ENCODE measurements around the gene OCLN. TPM values are rescaled to one million over a fixed set of nuclear protein-coding genes. Genes with fewer than 3 reads are reported as not detected.

The OCLN gene, protein sequence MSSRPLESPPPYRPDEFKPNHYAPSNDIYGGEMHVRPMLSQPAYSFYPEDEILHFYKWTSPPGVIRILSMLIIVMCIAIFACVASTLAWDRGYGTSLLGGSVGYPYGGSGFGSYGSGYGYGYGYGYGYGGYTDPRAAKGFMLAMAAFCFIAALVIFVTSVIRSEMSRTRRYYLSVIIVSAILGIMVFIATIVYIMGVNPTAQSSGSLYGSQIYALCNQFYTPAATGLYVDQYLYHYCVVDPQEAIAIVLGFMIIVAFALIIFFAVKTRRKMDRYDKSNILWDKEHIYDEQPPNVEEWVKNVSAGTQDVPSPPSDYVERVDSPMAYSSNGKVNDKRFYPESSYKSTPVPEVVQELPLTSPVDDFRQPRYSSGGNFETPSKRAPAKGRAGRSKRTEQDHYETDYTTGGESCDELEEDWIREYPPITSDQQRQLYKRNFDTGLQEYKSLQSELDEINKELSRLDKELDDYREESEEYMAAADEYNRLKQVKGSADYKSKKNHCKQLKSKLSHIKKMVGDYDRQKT
- total RNA-seq, result 1.1 and 1.3 TPM in 2 replicates

DNA sequence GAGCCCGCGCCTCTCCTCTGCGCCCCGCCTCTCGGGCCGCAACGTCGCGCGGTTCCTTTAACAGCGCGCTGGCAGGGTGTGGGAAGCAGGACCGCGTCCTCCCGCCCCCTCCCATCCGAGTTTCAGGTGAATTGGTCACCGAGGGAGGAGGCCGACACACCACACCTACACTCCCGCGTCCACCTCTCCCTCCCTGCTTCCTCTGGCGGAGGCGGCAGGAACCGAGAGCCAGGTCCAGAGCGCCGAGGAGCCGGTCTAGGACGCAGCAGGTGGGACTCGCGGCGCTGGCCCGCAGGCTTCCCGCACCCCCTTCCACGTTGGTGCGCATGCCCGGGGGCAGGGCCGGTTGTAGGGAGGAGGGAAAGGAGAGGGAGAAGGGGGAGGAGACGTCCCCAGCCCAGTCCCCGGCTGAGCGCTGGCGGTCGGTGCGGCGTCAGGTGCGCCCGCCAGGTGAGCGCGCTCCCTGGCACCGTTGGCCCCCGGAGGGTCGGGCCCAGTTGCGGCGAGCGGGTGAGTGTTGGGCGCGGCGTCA is at the start of gene OCLN:
Gene OCLN (plus strand): TSS at position 400 of the 532 bp plus-strand sequence. CDS start 11,455 bp downstream, outside the sequence.

DNA sequence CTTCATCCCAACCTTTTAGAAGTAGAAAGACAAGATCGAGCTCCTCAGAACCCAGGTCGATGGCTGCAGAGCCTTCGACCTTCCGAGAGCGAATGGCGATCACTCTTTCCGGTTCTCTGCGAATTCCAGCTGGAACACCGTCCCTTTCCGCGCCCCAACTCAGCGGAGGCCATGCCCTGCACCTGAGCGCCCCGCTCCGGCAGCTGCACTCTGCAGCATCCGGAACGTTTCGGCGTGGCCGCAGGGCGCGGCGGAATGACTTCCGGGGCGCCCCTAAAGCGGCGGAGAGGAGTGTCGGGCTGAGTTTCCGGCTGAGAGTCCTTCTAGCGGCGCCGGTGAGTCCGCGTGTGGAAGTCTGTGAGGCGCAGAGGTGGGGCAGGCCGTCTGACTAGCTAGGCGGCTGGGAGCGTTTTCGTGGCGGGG is 67.3 kb downstream of the OCLN start, which contains the start of gene GTF2H2C:
Gene GTF2H2C (plus strand): TSS at position 284 of the 423 bp plus-strand sequence. CDS start 4,942 bp downstream, outside the sequence.

Small RNAs within 50 kb of the gene (small RNA-seq; reads per million reads assigned to genes)
- gene RN7SL616P (ENCODE audit: low replicate concordance) (not detected), gene RNU6-724P (ENCODE audit: low replicate concordance) (not detected), gene RPS27P14 (ENCODE audit: low replicate concordance) (not detected)

Other genes starting within 250 kb of the OCLN start
- 1.5 and 3.0 TPM in 2 replicates for gene CCDC125, start 160.0 kb upstream of the OCLN start, total RNA-seq
- gene AK6, start 123.3 kb upstream of the OCLN start, total RNA-seq, result 17.6 and 25.4 TPM in 2 replicates
- gene TAF9, start 123.3 kb upstream of the OCLN start, total RNA-seq, result 64.9 and 79.7 TPM in 2 replicates
- 20.1 and 23.2 TPM in 2 replicates for gene RAD17, start 123.0 kb upstream of the OCLN start, total RNA-seq
- 1.0 and 1.1 TPM in 2 replicates for gene MARVELD2, start 77.7 kb upstream of the OCLN start, total RNA-seq
- 26.9 and 43.1 TPM in 2 replicates for gene GTF2H2C, start 67.4 kb downstream of the OCLN start, total RNA-seq